Measurements from ENCODE around the gene OR2D3. TPM values are rescaled to one million over a fixed set of nuclear protein-coding genes. Genes with fewer than 3 reads are reported as not detected.
A peak's percentile ranks its signal among the peaks of the same experiment; 100 is the strongest.

OR2D3 gene
- total RNA-seq, 6 experiments from 2014 or later, result not detected

DNA sequence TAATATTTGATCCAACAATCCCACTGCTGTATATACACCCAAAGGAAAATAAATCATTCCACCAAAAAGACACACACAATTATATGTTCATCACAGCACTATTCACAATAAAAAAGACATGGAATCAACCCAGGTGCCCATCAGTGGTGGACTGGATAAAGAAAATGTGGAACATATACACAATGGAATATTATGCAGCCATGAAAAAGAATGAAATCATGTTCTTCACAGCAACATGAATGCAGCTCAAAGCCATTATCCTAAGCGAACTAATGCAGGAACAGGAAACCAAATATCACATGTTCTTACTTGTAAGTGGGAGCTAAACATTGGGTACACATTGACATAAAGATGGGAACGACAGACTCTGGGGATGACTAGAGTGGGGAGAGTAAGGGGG, 1.1 kb upstream of the OR2D3 start:
- no peaks in the 10 kb centered on the region for H3K4me1 Mint-ChIP-seq (ENCODE audit: low read depth)
- DNase-seq, result no peak
- no peak overlapping the region for H3K4me3 Mint-ChIP-seq
- H3K27ac Mint-ChIP-seq, result no peak overlapping the region
- TF ChIP-seq, protein P1, sequence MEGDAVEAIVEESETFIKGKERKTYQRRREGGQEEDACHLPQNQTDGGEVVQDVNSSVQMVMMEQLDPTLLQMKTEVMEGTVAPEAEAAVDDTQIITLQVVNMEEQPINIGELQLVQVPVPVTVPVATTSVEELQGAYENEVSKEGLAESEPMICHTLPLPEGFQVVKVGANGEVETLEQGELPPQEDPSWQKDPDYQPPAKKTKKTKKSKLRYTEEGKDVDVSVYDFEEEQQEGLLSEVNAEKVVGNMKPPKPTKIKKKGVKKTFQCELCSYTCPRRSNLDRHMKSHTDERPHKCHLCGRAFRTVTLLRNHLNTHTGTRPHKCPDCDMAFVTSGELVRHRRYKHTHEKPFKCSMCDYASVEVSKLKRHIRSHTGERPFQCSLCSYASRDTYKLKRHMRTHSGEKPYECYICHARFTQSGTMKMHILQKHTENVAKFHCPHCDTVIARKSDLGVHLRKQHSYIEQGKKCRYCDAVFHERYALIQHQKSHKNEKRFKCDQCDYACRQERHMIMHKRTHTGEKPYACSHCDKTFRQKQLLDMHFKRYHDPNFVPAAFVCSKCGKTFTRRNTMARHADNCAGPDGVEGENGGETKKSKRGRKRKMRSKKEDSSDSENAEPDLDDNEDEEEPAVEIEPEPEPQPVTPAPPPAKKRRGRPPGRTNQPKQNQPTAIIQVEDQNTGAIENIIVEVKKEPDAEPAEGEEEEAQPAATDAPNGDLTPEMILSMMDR (IDR thresholded peaks at IDR 0.05), result no peak
- no peaks in the 10 kb centered on the region for H3K9me3 Mint-ChIP-seq
- H3K36me3 Mint-ChIP-seq (ENCODE audit: low read depth), result no peaks in the 10 kb centered on the region
- no peaks in the 10 kb centered on the region for H3K27me3 Mint-ChIP-seq (ENCODE audit: insufficient read depth)

DNA sequence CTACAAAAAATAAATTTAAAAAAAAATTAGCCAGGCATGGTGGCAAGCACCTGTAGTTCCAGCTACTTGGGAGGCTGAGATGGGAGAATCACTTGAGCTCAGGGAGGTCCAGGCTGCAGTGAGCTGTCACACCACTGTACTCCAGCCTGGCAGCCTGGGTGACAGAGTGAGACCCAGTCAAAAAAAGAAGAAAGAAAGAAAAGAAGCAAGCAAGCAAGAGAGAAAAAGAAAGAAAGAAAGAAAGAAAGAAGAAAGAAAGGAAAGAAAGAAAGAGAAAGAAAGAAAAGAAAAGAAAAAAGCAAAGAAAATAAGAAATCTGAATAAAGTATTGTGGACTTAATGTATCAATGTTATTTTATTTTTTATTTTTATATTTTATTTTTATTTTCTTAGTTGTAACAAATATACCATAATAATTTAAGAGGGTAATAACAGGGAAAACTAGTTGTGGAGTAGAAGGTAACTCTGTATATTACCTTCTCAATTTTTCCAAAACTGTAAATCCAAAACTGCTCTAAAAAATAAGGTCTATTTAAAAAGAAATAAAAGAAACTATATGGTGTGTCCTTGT, 4.3 kb downstream of the OR2D3 start:
- Mint-ChIP-seq H3K4me3 (no peak overlapping the region; the same call in 1 of the 2 replicates), H3K36me3 (ENCODE audit: low read depth) (0 out of 2 replicates have a peak, but pooled peaks cover under 1% of the 10 kb centered on the region), H3K27me3 (ENCODE audit: insufficient read depth) (no peaks in the 10 kb centered on the region), H3K9me3 (no peaks in the 10 kb centered on the region), H3K27ac (peak overlapping the region; percentile 72; the same call in 1 of the 2 replicates), H3K4me1 (ENCODE audit: low read depth) (peaks cover 23% of the 10 kb centered on the region)
- DNase-seq, result no peak
- TF ChIP-seq, protein P1 (IDR thresholded peaks at IDR 0.05), result no peak

DNA sequence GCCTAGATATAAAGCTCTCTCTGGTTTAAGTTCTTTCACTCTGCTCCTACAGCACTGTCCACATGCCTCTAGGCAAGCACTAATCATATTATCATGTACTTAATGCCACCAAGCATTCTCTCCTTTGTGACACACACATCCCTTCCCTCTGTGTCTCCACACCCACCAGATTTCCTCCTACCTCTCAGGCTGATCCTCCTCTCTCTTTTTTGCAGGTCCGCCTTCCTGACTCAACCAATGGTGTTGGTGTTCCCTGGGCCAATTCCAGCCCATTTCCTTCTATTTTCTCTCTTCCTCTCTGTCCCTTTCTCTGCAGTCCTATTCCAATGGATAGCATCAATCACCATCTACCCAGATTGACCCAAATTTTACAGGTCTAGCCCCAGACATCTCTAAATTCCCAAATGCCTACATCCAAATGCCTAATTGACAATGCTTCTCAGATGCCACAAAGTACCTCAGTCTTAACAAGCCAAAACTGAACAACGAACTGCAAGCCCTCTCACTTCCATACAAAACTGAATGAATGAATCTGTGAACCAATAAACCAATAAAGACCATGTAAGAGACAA, 4.9 kb downstream of the OR2D3 start:
- peaks cover 6% of the 10 kb centered on the region for H3K36me3 Mint-ChIP-seq (ENCODE audit: low read depth)
- TF ChIP-seq, protein P1 (IDR thresholded peaks at IDR 0.05), result no peak
- DNase-seq, result peak; percentile 19
- H3K4me3 Mint-ChIP-seq, result peak overlapping the region; percentile 98
- peak overlapping the region; percentile 72 for H3K27ac Mint-ChIP-seq
- H3K27me3 Mint-ChIP-seq (ENCODE audit: insufficient read depth), result no peaks in the 10 kb centered on the region
- H3K9me3 Mint-ChIP-seq, result no peaks in the 10 kb centered on the region
- peaks cover 23% of the 10 kb centered on the region for H3K4me1 Mint-ChIP-seq (ENCODE audit: low read depth)

DNA sequence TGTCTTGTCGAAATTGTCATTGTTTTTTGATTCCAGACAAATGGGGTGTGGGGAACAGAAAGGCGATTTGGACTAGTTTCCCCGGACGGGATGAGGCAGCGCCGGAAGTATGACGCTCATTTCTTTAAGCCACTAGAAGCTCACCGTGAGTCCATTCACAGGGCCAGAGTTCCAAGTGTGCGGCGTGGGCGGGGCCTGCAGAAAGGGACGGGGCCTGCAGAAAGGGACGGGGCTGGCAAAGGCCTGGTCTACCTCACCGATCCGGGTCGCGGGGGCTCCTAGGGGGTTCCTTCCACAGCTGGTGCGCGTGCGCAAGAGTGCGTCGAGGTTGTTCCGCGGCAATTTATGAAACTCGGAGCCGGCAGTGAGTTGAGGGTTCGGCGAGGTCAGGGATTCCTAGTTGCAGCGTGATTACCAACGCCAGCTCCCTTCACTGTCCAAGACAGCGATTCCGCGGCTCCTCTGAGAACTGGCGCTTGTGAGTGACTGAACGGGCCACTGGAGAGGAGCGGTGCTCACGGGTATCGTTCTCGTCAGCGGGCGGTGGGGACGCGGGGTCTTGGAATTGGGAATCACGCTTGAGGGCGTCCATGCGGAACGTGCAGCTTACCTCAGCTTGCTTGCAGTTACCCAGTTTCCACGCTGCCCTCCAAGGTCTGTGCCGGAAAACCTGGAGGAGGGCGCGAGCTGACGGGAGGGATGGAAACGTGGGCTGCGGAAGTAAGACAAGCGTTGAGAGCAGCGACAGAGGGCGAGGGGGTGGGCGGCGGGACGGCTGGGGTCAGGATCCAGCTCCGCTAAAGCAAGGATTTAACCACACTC, 5.6 kb downstream of the OR2D3 start, which contains the start of gene ZNF215:
TSS of gene ZNF215 (plus strand) at position 219 of the 822 bp plus-strand sequence. CDS start 5,847 bp downstream, outside the sequence.
- Mint-ChIP-seq H3K9me3 (no peaks in the 10 kb centered on the region), H3K27me3 (ENCODE audit: insufficient read depth) (no peaks in the 10 kb centered on the region), H3K4me3 (peak within 1 kb of the TSS; percentile 98), H3K36me3 (ENCODE audit: low read depth) (peaks cover 6% of the 10 kb centered on the region), H3K27ac (peak within 1 kb of the TSS; percentile 72), H3K4me1 (ENCODE audit: low read depth) (peaks cover 23% of the 10 kb centered on the region)
- TF ChIP-seq, protein P1 (IDR thresholded peaks at IDR 0.05), result no peak
- peak; percentile 78 for DNase-seq

DNA sequence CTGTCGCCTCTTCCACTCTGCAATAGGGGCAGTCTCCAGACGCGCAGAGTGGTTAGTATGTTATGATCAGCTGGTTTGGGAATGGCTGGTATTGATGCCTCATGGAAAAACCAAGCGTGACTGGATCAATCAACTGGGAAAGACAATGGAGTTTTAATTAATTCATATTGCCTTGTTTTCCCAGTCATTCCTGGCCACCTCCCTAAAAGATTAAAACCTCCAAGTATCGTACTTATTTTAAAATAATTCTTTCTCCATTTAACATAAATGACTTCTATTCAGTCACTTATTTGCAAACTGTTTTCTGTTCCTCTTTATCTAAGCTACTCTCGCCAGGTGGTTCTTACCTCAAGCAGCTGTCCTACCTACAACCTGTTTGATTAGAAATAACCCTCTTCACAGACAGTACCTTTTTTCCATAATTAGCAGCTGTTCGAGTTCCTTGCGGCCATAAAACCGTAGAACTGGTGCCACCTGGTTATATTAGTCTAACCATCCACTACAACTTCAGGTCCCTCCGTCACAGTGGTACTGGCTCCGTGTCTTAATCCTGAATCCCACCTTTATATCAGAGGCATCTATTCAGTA, 6.3 kb downstream of the OR2D3 start:
- TF ChIP-seq, protein P1 (IDR thresholded peaks at IDR 0.05), result no peak
- H3K27ac Mint-ChIP-seq, result peak overlapping the region; percentile 72
- H3K9me3 Mint-ChIP-seq, result no peaks in the 10 kb centered on the region
- no peaks in the 10 kb centered on the region for H3K27me3 Mint-ChIP-seq (ENCODE audit: insufficient read depth)
- peak overlapping the region; percentile 98 for H3K4me3 Mint-ChIP-seq
- peaks cover 23% of the 10 kb centered on the region for H3K4me1 Mint-ChIP-seq (ENCODE audit: low read depth)
- peaks cover 7% of the 10 kb centered on the region for H3K36me3 Mint-ChIP-seq (ENCODE audit: low read depth)
- no peak for DNase-seq
